ENCODE results near the gene DYNC1I1. TPM values are rescaled to one million over a fixed set of nuclear protein-coding genes. Genes with fewer than 3 reads are reported as not detected.

DYNC1I1 gene
- total and polyA plus RNA-seq, 4 donors: 0.28 to 0.67 (median 0.39) TPM

- H3K4me1 ChIP-seq (ENCODE audit: control insufficient read depth in 4 of 4, insufficient read depth in 4 of 4, low read length in 3 of 4): no peaks in the 10 kb centered on the region
- no peak overlapping the region for H3K9ac ChIP-seq (ENCODE audit: low read depth in 1 of 2, low read length in 2 of 2)
- peaks cover 0 to 3% (median 0%) of the 10 kb centered on the region in 4 donors for H3K27me3 ChIP-seq (ENCODE audit: control insufficient read depth in 4 of 4, insufficient read depth in 4 of 4, low read length in 3 of 4)
- H3K4me3 ChIP-seq (ENCODE audit: low read depth in 1 of 3, low read length in 3 of 3): no peak overlapping the region
- DNase-seq (ENCODE audit: low spot score): no peak
- H3K36me3 ChIP-seq (ENCODE audit: control insufficient read depth in 4 of 4, insufficient read depth in 3 of 4, low read depth in 1 of 4, low read length in 3 of 4): no peaks in the 10 kb centered on the region
- no peaks in the 10 kb centered on the region for H3K9me3 ChIP-seq (ENCODE audit: control insufficient read depth in 4 of 4, low read length in 3 of 4)
- WGBS: 77% methylated on average over 2 of the region's 2 CpGs
- TF ChIP-seq, protein P1, sequence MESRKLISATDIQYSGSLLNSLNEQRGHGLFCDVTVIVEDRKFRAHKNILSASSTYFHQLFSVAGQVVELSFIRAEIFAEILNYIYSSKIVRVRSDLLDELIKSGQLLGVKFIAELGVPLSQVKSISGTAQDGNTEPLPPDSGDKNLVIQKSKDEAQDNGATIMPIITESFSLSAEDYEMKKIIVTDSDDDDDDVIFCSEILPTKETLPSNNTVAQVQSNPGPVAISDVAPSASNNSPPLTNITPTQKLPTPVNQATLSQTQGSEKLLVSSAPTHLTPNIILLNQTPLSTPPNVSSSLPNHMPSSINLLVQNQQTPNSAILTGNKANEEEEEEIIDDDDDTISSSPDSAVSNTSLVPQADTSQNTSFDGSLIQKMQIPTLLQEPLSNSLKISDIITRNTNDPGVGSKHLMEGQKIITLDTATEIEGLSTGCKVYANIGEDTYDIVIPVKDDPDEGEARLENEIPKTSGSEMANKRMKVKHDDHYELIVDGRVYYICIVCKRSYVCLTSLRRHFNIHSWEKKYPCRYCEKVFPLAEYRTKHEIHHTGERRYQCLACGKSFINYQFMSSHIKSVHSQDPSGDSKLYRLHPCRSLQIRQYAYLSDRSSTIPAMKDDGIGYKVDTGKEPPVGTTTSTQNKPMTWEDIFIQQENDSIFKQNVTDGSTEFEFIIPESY (IDR thresholded peaks at IDR 0.05): no peak
- TF ChIP-seq FOXA1 (IDR thresholded peaks at IDR 0.05) (no peak), GABPA (IDR thresholded peaks at IDR 0.05 in 1 of 2, conservative IDR thresholded peaks at IDR 0.05 in 1 of 2) (no peak), HNF4A (conservative IDR thresholded peaks at IDR 0.05) (no peak), TAF1 (conservative IDR thresholded peaks at IDR 0.05) (no peak), YY1 (IDR thresholded peaks at IDR 0.05) (no peak), CTCF (IDR thresholded peaks at IDR 0.05; ENCODE audit: low read depth, low read length, missing input control) (no peak), RAD21 (IDR thresholded peaks at IDR 0.05) (no peak), RXRA (IDR thresholded peaks at IDR 0.05) (no peak), MAX (IDR thresholded peaks at IDR 0.05) (no peak), NR2F2 (IDR thresholded peaks at IDR 0.05) (no peak), EGR1 (IDR thresholded peaks at IDR 0.05; ENCODE audit: low read depth in 2 of 2) (no peak), JUND (IDR thresholded peaks at IDR 0.05) (no peak), HNF4G (IDR thresholded peaks at IDR 0.05) (no peak), FOXA2 (IDR thresholded peaks at IDR 0.05) (no peak), SP1 (IDR thresholded peaks at IDR 0.05) (no peak)
- TF ChIP-seq, protein P2, sequence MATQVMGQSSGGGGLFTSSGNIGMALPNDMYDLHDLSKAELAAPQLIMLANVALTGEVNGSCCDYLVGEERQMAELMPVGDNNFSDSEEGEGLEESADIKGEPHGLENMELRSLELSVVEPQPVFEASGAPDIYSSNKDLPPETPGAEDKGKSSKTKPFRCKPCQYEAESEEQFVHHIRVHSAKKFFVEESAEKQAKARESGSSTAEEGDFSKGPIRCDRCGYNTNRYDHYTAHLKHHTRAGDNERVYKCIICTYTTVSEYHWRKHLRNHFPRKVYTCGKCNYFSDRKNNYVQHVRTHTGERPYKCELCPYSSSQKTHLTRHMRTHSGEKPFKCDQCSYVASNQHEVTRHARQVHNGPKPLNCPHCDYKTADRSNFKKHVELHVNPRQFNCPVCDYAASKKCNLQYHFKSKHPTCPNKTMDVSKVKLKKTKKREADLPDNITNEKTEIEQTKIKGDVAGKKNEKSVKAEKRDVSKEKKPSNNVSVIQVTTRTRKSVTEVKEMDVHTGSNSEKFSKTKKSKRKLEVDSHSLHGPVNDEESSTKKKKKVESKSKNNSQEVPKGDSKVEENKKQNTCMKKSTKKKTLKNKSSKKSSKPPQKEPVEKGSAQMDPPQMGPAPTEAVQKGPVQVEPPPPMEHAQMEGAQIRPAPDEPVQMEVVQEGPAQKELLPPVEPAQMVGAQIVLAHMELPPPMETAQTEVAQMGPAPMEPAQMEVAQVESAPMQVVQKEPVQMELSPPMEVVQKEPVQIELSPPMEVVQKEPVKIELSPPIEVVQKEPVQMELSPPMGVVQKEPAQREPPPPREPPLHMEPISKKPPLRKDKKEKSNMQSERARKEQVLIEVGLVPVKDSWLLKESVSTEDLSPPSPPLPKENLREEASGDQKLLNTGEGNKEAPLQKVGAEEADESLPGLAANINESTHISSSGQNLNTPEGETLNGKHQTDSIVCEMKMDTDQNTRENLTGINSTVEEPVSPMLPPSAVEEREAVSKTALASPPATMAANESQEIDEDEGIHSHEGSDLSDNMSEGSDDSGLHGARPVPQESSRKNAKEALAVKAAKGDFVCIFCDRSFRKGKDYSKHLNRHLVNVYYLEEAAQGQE (IDR thresholded peaks at IDR 0.05): no peak
- TF ChIP-seq, protein P3, sequence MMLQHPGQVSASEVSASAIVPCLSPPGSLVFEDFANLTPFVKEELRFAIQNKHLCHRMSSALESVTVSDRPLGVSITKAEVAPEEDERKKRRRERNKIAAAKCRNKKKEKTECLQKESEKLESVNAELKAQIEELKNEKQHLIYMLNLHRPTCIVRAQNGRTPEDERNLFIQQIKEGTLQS (IDR thresholded peaks at IDR 0.05): no peak
- H3K27ac ChIP-seq (ENCODE audit: low read depth in 1 of 2, low read length in 2 of 2): no peak overlapping the region
These were observed 70.9 kb downstream of the DYNC1I1 start for GRCh38 chr7:95843286-95843685.
